Lower lobe of right lung (tissue), 2 donors: ENCODE results near the gene TBC1D3I. TPM values are rescaled to one million over a fixed set of nuclear protein-coding genes. Genes with fewer than 3 reads are reported as not detected.
"Not testable (repeated sequence)": the region's sequence is repeated elsewhere in the genome, so short reads cannot be mapped to it uniquely, and the experiment has no call there.

ENCODE experiments used
- ATAC-seq, 2 donors: fragments of 200-7000 bp; cut with Tn5 transposase; one replicate each; pipeline ENCODE4 v1.9.1; 2020 to 2022; ENCODE audit warnings: mild to moderate bottlenecking in 2 of 2, moderate library complexity in 2 of 2
- DNase-seq: peaks from one replicate; pipeline ENCODE4 v3.0.0-alpha.2; 2020
- H3K27ac ChIP-seq: fragments of 200-600 bp; one replicate; pipeline ENCODE4 v1.8.0; 2022
- H3K27me3 ChIP-seq: fragments of 200-600 bp; one replicate; pipeline ENCODE4 v1.8.0; 2022; ENCODE audit warnings: low read depth
- H3K36me3 ChIP-seq: fragments of 200-600 bp; one replicate; pipeline ENCODE4 v1.8.0; 2022; ENCODE audit warnings: mild to moderate bottlenecking
- H3K4me1 ChIP-seq: fragments of 200-600 bp; one replicate; pipeline ENCODE4 v1.8.0; 2022
- H3K4me3 ChIP-seq: fragments of 200-600 bp; one replicate; pipeline ENCODE4 v1.8.0; 2022; ENCODE audit warnings: mild to moderate bottlenecking
- H3K9me3 ChIP-seq: fragments of 200-600 bp; one replicate; pipeline ENCODE4 v1.8.0; 2022
- CTCF ChIP-seq: fragments of 200-600 bp; IDR thresholded peaks from one replicate; pipeline ENCODE4 v1.8.0; 2022; ENCODE audit warnings: antibody characterized with exemption, mild to moderate bottlenecking
- intact Hi-C: fragments of 100-400 bp; cut with DNase I; formaldehyde crosslinking; loops from one replicate; pipeline ENCODE4 v1.11.0; 2022
- total RNA-seq: library from RNA; stranded (reverse); fragmentation: NEBNext Ultra II Directional; extraction: Animal tissue kit (Norgen Biotek cat#: 25700); gene quantifications from one replicate; pipeline ENCODE4 v1.2.1, GENCODE V29; 2021
- donor health status: DM: no; HTN: yes; CAD: no; lungs with severe emphysema.

The TBC1D3I gene
- total RNA-seq, 1 donor from 2014 or later: 1.1 TPM

- Histone ChIP-seq H3K4me3 (no peak overlapping the region), H3K4me1 (peaks cover 5% of the 10 kb centered on the region), H3K27me3 (peaks cover 10% of the 10 kb centered on the region), H3K36me3 (no peaks in the 10 kb centered on the region), H3K27ac (no peak overlapping the region), H3K9me3 (no peaks in the 10 kb centered on the region)
- TF ChIP-seq CTCF: no peak
- ATAC-seq: no peak
- DNase-seq: no peak
- intact Hi-C loops: no loop called here
Measured at GRCh38 chr17:36214918-36215317, 49.5 kb downstream of the TBC1D3I start.

GRCh38 chr17:36213695-36214094, 50.7 kb downstream of the TBC1D3I start:
- no peak overlapping the region for H3K4me3 ChIP-seq
- no peaks in the 10 kb centered on the region for H3K9me3 ChIP-seq
- no peak overlapping the region for H3K27ac ChIP-seq
- peaks cover 5% of the 10 kb centered on the region for H3K4me1 ChIP-seq
- TF ChIP-seq CTCF: no peak
- intact Hi-C loops: no loop called here
- peaks cover 9% of the 10 kb centered on the region for H3K27me3 ChIP-seq
- no peak for DNase-seq
- no peaks in the 10 kb centered on the region for H3K36me3 ChIP-seq
- ATAC-seq: no peak

- ATAC-seq: peak; percentile 26 to 42
- H3K4me1 ChIP-seq: peaks cover 5% of the 10 kb centered on the region
- intact Hi-C loops: no loop called here
Measured at GRCh38 chr17:36212966-36213365, 51.4 kb downstream of the TBC1D3I start.

GRCh38 chr17:36212272-36212605, 52.1 kb downstream of the TBC1D3I start:
- H3K36me3 ChIP-seq: no peaks in the 10 kb centered on the region
- DNase-seq: no peak
- peaks cover 6% of the 10 kb centered on the region for H3K27me3 ChIP-seq
- no peak for TF ChIP-seq CTCF
- peaks cover 5% of the 10 kb centered on the region for H3K4me1 ChIP-seq
- no peaks in the 10 kb centered on the region for H3K9me3 ChIP-seq
- no peak overlapping the region for H3K27ac ChIP-seq
- ATAC-seq: peak in 1 of 2 donors; percentile 36
- H3K4me3 ChIP-seq: no peak overlapping the region
- intact Hi-C loops: no loop called here

More at GRCh38 chr17:36212966-36213365, 51.4 kb downstream of the TBC1D3I start:
- Histone ChIP-seq H3K27me3 (peaks cover 6% of the 10 kb centered on the region), H3K27ac (no peak overlapping the region), H3K4me3 (no peak overlapping the region), H3K36me3 (no peaks in the 10 kb centered on the region), H3K9me3 (no peaks in the 10 kb centered on the region)
- no peak for DNase-seq
- no peak for TF ChIP-seq CTCF

GRCh38 chr17:36211484-36212271, 52.7 kb downstream of the TBC1D3I start:
- H3K9me3 ChIP-seq, intact Hi-C loops, H3K36me3 ChIP-seq, H3K27ac ChIP-seq, H3K27me3 ChIP-seq, H3K4me1 ChIP-seq, H3K4me3 ChIP-seq, DNase-seq: not testable (repeated sequence)
- ATAC-seq: peak; percentile 40 to 55

- intact Hi-C loops, H3K27ac ChIP-seq, H3K27me3 ChIP-seq, H3K9me3 ChIP-seq, H3K36me3 ChIP-seq, H3K4me1 ChIP-seq, DNase-seq, H3K4me3 ChIP-seq: not testable (repeated sequence)
- ATAC-seq: peak; percentile 81 to 84
Measured at GRCh38 chr17:36210439-36211211, 53.7 kb downstream of the TBC1D3I start, which contains the start of gene CCL4L2. TSS of gene CCL4L2 (plus strand) at chr17:36211063.
